H9 (cell line): ENCODE measurements around the gene SLC47A1. TPM values are rescaled to one million over a fixed set of nuclear protein-coding genes. Genes with fewer than 3 reads are reported as not detected.

Source experiments
- DNase-seq: peaks from one replicate; pipeline ENCODE4 v3.0.0-alpha.2; 2017
- H2AFZ ChIP-seq: one replicate; pipeline ENCODE4 v1.6.1; 2013; ENCODE audit warnings: mild to moderate bottlenecking, low read length, control low read depth, moderate library complexity
- H2AK5ac ChIP-seq: 2 replicates; pipeline ENCODE4 v1.6.1; 2013; ENCODE audit warnings: low read length, control low read depth, mixed read lengths; ENCODE audit not compliant: insufficient read length
- H2BK120ac ChIP-seq: one replicate; pipeline ENCODE4 v1.6.1; 2013; ENCODE audit warnings: low read depth, mild to moderate bottlenecking, low read length, control low read depth, inconsistent platforms; ENCODE audit not compliant: poor library complexity, severe bottlenecking
- H2BK12ac ChIP-seq: 2 replicates; pipeline ENCODE4 v1.6.1; 2013; ENCODE audit warnings: low read length, control low read depth, mixed read lengths, low read depth; ENCODE audit not compliant: insufficient read length
- H2BK15ac ChIP-seq: 2 replicates; pipeline ENCODE4 v1.6.1; 2013; ENCODE audit warnings: low read depth, low read length, control low read depth
- H2BK20ac ChIP-seq: one replicate; pipeline ENCODE4 v1.6.1; 2013; ENCODE audit warnings: low read depth, mild to moderate bottlenecking, low read length, control low read depth, inconsistent platforms; ENCODE audit not compliant: poor library complexity, severe bottlenecking
- H2BK5ac ChIP-seq: 2 replicates; pipeline ENCODE4 v1.6.1; 2013; ENCODE audit warnings: low read length, control low read depth, mixed read lengths; ENCODE audit not compliant: insufficient read length
- H3K14ac ChIP-seq: 2 replicates; pipeline ENCODE4 v1.6.1; 2013; ENCODE audit warnings: low read length, control low read depth; ENCODE audit not compliant: insufficient read depth
- H3K18ac ChIP-seq: 2 replicates; pipeline ENCODE4 v1.6.1; 2013; ENCODE audit warnings: low read depth, mild to moderate bottlenecking, mixed read lengths, low read length, control low read depth; ENCODE audit not compliant: insufficient read length
- H3K23ac ChIP-seq: 2 replicates; pipeline ENCODE4 v1.6.1; 2013; ENCODE audit warnings: low read length, control low read depth, mixed read lengths, low read depth; ENCODE audit not compliant: insufficient read length
- H3K23me2 ChIP-seq: 2 replicates; pipeline ENCODE4 v1.6.1; 2013; ENCODE audit warnings: low read depth, mild to moderate bottlenecking, mixed read lengths, low read length, control low read depth; ENCODE audit not compliant: insufficient read length, poor library complexity, severe bottlenecking
- H3K27ac ChIP-seq: 2 replicates; pipeline ENCODE4 v1.5.1; 2013; ENCODE audit warnings: low read length, control low read depth, mixed read lengths, low read depth; ENCODE audit not compliant: insufficient read length
- H3K27me3 ChIP-seq: 2 replicates; pipeline ENCODE4 v1.6.1; 2013; ENCODE audit warnings: low read length, control low read depth, inconsistent platforms; ENCODE audit not compliant: insufficient read depth
- H3K4ac ChIP-seq: 2 replicates; pipeline ENCODE4 v1.6.1; 2013; ENCODE audit warnings: low read depth, mild to moderate bottlenecking, control low read depth, inconsistent platforms, low read length, moderate library complexity
- H3K4me1 ChIP-seq: 2 replicates; pipeline ENCODE4 v1.6.1; 2013; ENCODE audit warnings: low read length, control low read depth, inconsistent platforms; ENCODE audit not compliant: insufficient read depth
- H3K4me2 ChIP-seq: 2 replicates; pipeline ENCODE4 v1.6.1; 2013; ENCODE audit warnings: low read length, control low read depth, mixed read lengths; ENCODE audit not compliant: insufficient read length, insufficient read depth
- H3K56ac ChIP-seq: 2 replicates; pipeline ENCODE4 v1.6.1; 2013; ENCODE audit warnings: low read depth, mild to moderate bottlenecking, mixed read lengths, low read length, control low read depth; ENCODE audit not compliant: insufficient read length
- H3K79me1 ChIP-seq: 2 replicates; pipeline ENCODE4 v1.6.1; 2013; ENCODE audit warnings: low read depth, mild to moderate bottlenecking, moderate library complexity, low read length, control low read depth, inconsistent platforms; ENCODE audit not compliant: insufficient read depth, poor library complexity, severe bottlenecking
- H3K79me2 ChIP-seq: 2 replicates; pipeline ENCODE4 v1.6.1; 2013; ENCODE audit warnings: low read length, control low read depth, inconsistent platforms; ENCODE audit not compliant: insufficient read depth
- H3K9ac ChIP-seq: 2 replicates; pipeline ENCODE4 v1.6.1; 2013; ENCODE audit warnings: low read length, control low read depth, mixed read lengths; ENCODE audit not compliant: insufficient read length; ENCODE audit errors: extremely low read depth
- H3K9me3 ChIP-seq: one replicate; pipeline ENCODE4 v1.6.1; 2013; ENCODE audit warnings: low read depth, low read length, inconsistent platforms; ENCODE audit not compliant: control insufficient read depth
- H3T11ph ChIP-seq: one replicate; pipeline ENCODE4 v1.6.1; 2013; ENCODE audit warnings: mild to moderate bottlenecking, low read length, control low read depth, inconsistent platforms
- H4K20me1 ChIP-seq: one replicate; pipeline ENCODE4 v1.6.1; 2013; ENCODE audit not compliant: control insufficient read depth, insufficient read length, insufficient read depth
- H4K5ac ChIP-seq: 2 replicates; pipeline ENCODE4 v1.6.1; 2013; ENCODE audit warnings: low read depth, mild to moderate bottlenecking, mixed read lengths, low read length, control low read depth; ENCODE audit not compliant: insufficient read length
- H4K8ac ChIP-seq: replicated peaks from 2 replicates; pipeline ENCODE4 v1.6.1; 2013; ENCODE audit warnings: low read length, control low read depth, mixed read lengths, low read depth; ENCODE audit not compliant: insufficient read length
- H4K91ac ChIP-seq: 2 replicates; pipeline ENCODE4 v1.6.1; 2013; ENCODE audit warnings: low read depth, mild to moderate bottlenecking, moderate library complexity, mixed read lengths, low read length, control low read depth; ENCODE audit not compliant: insufficient read length
- H3K27ac Mint-ChIP-seq, 3 experiments: 2 replicates in 2 of 3; 3 replicates in 1 of 3; pipeline ENCODE4 v1.8.0; 2020 to 2021; ENCODE audit warnings: mixed read lengths in 3 of 3, mild to moderate bottlenecking in 1 of 3, moderate library complexity in 1 of 3
- H3K27me3 Mint-ChIP-seq: 2 replicates; pipeline ENCODE4 v1.8.0; 2021; ENCODE audit warnings: low read depth, mild to moderate bottlenecking, moderate library complexity, mixed read lengths
- H3K36me3 Mint-ChIP-seq, 3 experiments: 2 replicates in 2 of 3; 3 replicates in 1 of 3; pipeline ENCODE4 v1.8.0; 2020 to 2021; ENCODE audit warnings: low read depth in 3 of 3, mixed read lengths in 3 of 3; ENCODE audit not compliant: insufficient read depth in 1 of 3
- H3K4me1 Mint-ChIP-seq, 2 experiments: 2 replicates each; pipeline ENCODE4 v1.8.0; 2020; ENCODE audit warnings: mixed read lengths in 2 of 2
- H3K4me3 Mint-ChIP-seq, 2 experiments: 2 replicates in 1 of 2; 3 replicates in 1 of 2; pipeline ENCODE4 v1.8.0; 2020 to 2021; ENCODE audit warnings: mild to moderate bottlenecking in 2 of 2, mixed read lengths in 2 of 2, moderate library complexity in 1 of 2
- H3K9me3 Mint-ChIP-seq, 2 experiments: 2 replicates in 1 of 2; 3 replicates in 1 of 2; pipeline ENCODE4 v1.8.0; 2020; ENCODE audit warnings: mild to moderate bottlenecking in 2 of 2, mixed read lengths in 2 of 2, moderate library complexity in 1 of 2
- CTCF ChIP-seq: fragments of 200-600 bp; sonication (generic); conservative IDR thresholded peaks from 3 replicates; pipeline ENCODE4 v1.8.0; 2021; ENCODE audit warnings: antibody characterized with exemption, mild to moderate bottlenecking
- WGBS: extraction: QIAGEN DNeasy Blood & Tissue Kit; methylation state at CpG from one replicate; pipeline ENCODE4 v1.1.7; 2013; ENCODE audit warnings: missing lambda C conversion rate, low lambda C conversion rate, mixed read lengths; ENCODE audit not compliant: insufficient read length; ENCODE audit errors: extremely low coverage; 5-methylcytosine and 5-hydroxymethylcytosine counted together
- total RNA-seq: library from RNA; stranded (reverse); gene quantifications from 2 replicates; pipeline ENCODE4 v1.2.1, GENCODE V29; 2021

SLC47A1 gene
- total RNA-seq, 1 experiment from 2014 or later: 4.0 TPM

- Histone ChIP-seq H2BK120ac (no peak overlapping the region), H3K56ac (no peak overlapping the region), H3K79me2 (no peaks in the 10 kb centered on the region), H4K91ac (no peak overlapping the region), H4K20me1 (no peaks in the 10 kb centered on the region), H3K9ac (no peak overlapping the region), H2BK5ac (no peak overlapping the region), H3T11ph (no peak overlapping the region), H3K23ac (no peak overlapping the region), H3K4ac (no peak overlapping the region), H2BK12ac (no peak overlapping the region), H3K23me2 (no peaks in the 10 kb centered on the region), H4K5ac (no peak overlapping the region), H3K9me3 (no peaks in the 10 kb centered on the region), H3K27ac (no peak overlapping the region), H2BK20ac (no peak overlapping the region), H2AK5ac (no peak overlapping the region), H2BK15ac (no peak overlapping the region), H3K4me2 (no peak overlapping the region), H3K79me1 (no peaks in the 10 kb centered on the region), H3K27me3 (no peaks in the 10 kb centered on the region), H3K4me1 (no peaks in the 10 kb centered on the region), H4K8ac (no peak overlapping the region), H3K14ac (no peak overlapping the region), H3K18ac (no peak overlapping the region), H2AFZ (no peak overlapping the region)
- no peak for TF ChIP-seq CTCF
- Mint-ChIP-seq H3K27me3 (no peaks in the 10 kb centered on the region; the same call in 1 of the 2 replicates), H3K27ac (no peak overlapping the region), H3K36me3 (peaks cover 0 to 3% (median 3%) of the 10 kb centered on the region in 3 experiments; a peak in 2 of 7 replicates), H3K9me3 (peaks cover 5 to 10% of the 10 kb centered on the region in 2 experiments; a peak in 4 of 5 replicates), H3K4me3 (no peak overlapping the region), H3K4me1 (no peaks in the 10 kb centered on the region)
- no CpG with 5 or more reads among the region's 4 CpGs for WGBS
- DNase-seq: no peak
Measured at GRCh38 chr17:19626079-19626478, 92.4 kb downstream of the SLC47A1 start.

Other genes with a start within 250 kb of the SLC47A1 start
- 27.4 and 30.4 TPM in 2 replicates for gene B9D1, start 171.1 kb upstream of the SLC47A1 start, total RNA-seq
- 43.8 and 45.5 TPM in 2 replicates for gene MAPK7, start 155.4 kb upstream of the SLC47A1 start, total RNA-seq
- 1.5 and 2.0 TPM in 2 replicates for gene MFAP4, start 146.7 kb upstream of the SLC47A1 start, total RNA-seq
- 0.81 and 1.1 TPM in 2 replicates for gene RNF112, start 122.6 kb upstream of the SLC47A1 start, total RNA-seq
- gene ALDH3A2, start 114.9 kb downstream of the SLC47A1 start, total RNA-seq: 94.2 and 100 TPM in 2 replicates
- gene SLC47A2, start 182.7 kb downstream of the SLC47A1 start, total RNA-seq: not detected in 2 replicates
- 0.31 and 0.39 TPM in 2 replicates for gene ALDH3A1, start 214.4 kb downstream of the SLC47A1 start, total RNA-seq